HCT116 (cell line): ENCODE measurements around the gene PCNX1. TPM values are rescaled to one million over a fixed set of nuclear protein-coding genes. Genes with fewer than 3 reads are reported as not detected.

Experiments
- ATAC-seq: fragments of 200-7000 bp; cut with Tn5 transposase; 2 replicates; pipeline ENCODE4 v1.9.1; 2020; ENCODE audit warnings: mild to moderate bottlenecking, moderate library complexity
- BruUV-seq: library from RNA; stranded (reverse); fragments of 400-500 nt; replicated peaks from 2 replicates; lab custom pipeline; 2021; lab: Mats Ljungman, UMichigan
- CTCF ChIA-PET: fragments of 300-600 bp; sonication (Branson Sonifier 250); formaldehyde crosslinking; loops from one replicate; lab custom pipeline; 2021; ENCODE audit warnings: antibody characterized with exemption; lab: Charles Lee
- POLR2A ChIA-PET: fragments of 300-600, 350-600 bp; sonication (Branson Sonifier 250); formaldehyde crosslinking; loops from one replicate; lab custom pipeline; 2021; ENCODE audit warnings: antibody characterized with exemption; lab: Charles Lee
- RAD21 ChIA-PET, 2 experiments: fragments of 300-600 bp; sonication (Branson Sonifier 250); formaldehyde crosslinking; loops; one replicate each; lab custom pipeline; 2023; ENCODE audit warnings: low total read pairs in 2 of 2; ENCODE audit not compliant: uncharacterized antibody in 2 of 2, unreplicated experiment in 2 of 2, low non-redundant PET in 1 of 2; lab: Charles Lee
- DNase-seq: peaks from one replicate; pipeline ENCODE4 v3.0.0-alpha.2; 2010; ENCODE audit warnings: low read depth, low spot score
- H2AFZ ChIP-seq: fragments of 200-600 bp; shearing (Covaris generic), sonication (generic); 2 replicates; pipeline ENCODE4 v1.6.1; 2017; ENCODE audit warnings: low read depth, mixed run types, mixed read lengths, antibody characterized with exemption, low read length; ENCODE audit not compliant: poor library complexity, severe bottlenecking
- H3K27ac ChIP-seq: 2 replicates; pipeline ENCODE4 v1.5.1; 2012; ENCODE audit warnings: low read depth, low read length
- H3K27me3 ChIP-seq: fragments of 200-600 bp; sonication (generic); 2 replicates; pipeline ENCODE4 v1.6.1; 2016; ENCODE audit warnings: mixed run types, low read length, mixed read lengths; ENCODE audit not compliant: insufficient read depth
- H3K36me3 ChIP-seq, 2 experiments: fragments of 200-500 bp in 1 of 2; fragments of 200-600 bp in 1 of 2; sonication (Bioruptor generic) in 1 of 2; sonication (generic) in 1 of 2; 2 replicates each; pipeline versions ENCODE4 v1.5.1 to v1.6.1; 2014 to 2016; ENCODE audit warnings: low read length in 2 of 2, inconsistent platforms in 1 of 2, mixed read lengths in 1 of 2, mixed run types in 1 of 2; ENCODE audit not compliant: insufficient read depth in 2 of 2, control insufficient read depth in 1 of 2
- H3K4me1 ChIP-seq, 2 experiments: fragments of 200-600 bp in 1 of 2; sonication (generic) in 1 of 2; 2 replicates each; pipeline versions ENCODE4 v1.5.1 to v1.6.1; 2012 to 2017; ENCODE audit warnings: low read length in 2 of 2, inconsistent platforms in 1 of 2, mild to moderate bottlenecking in 1 of 2, mixed read lengths in 1 of 2, mixed run types in 1 of 2, moderate library complexity in 1 of 2; ENCODE audit not compliant: insufficient read depth in 2 of 2, control insufficient read depth in 1 of 2
- H3K4me2 ChIP-seq: fragments of 200-600 bp; sonication (generic); 2 replicates; pipeline ENCODE4 v1.6.1; 2017; ENCODE audit warnings: mixed run types, low read length, mixed read lengths
- H3K4me3 ChIP-seq, 2 experiments: fragments of 200-600 bp in 1 of 2; sonication (generic) in 1 of 2; replicated peaks in 1 of 2; 2 replicates each; pipeline ENCODE4 v1.5.1; 2011 to 2016; ENCODE audit warnings: low read length in 2 of 2, control low read depth in 1 of 2, low read depth in 1 of 2, mild to moderate bottlenecking in 1 of 2, mixed read lengths in 1 of 2, mixed run types in 1 of 2
- H3K79me2 ChIP-seq: fragments of 200-600 bp; sonication (generic); 2 replicates; pipeline ENCODE4 v1.6.1; 2017; ENCODE audit warnings: mild to moderate bottlenecking, mixed run types, low read length, moderate library complexity, mixed read lengths; ENCODE audit not compliant: insufficient read depth
- H3K9ac ChIP-seq: fragments of 200-600 bp; sonication (generic); 2 replicates; pipeline ENCODE4 v1.6.1; 2016; ENCODE audit warnings: low read length, mixed read lengths
- H3K9me2 ChIP-seq: fragments of 200-600 bp; sonication (generic), shearing (Covaris generic); 2 replicates; pipeline ENCODE4 v1.6.1; 2017; ENCODE audit warnings: mixed run types, mild to moderate bottlenecking, moderate library complexity; ENCODE audit not compliant: insufficient read depth
- H3K9me3 ChIP-seq, 2 experiments: fragments of 200-500 bp in 1 of 2; fragments of 200-600 bp in 1 of 2; sonication (Bioruptor generic) in 1 of 2; sonication (generic) in 1 of 2; 2 replicates each; pipeline ENCODE4 v1.6.1; 2014 to 2017; ENCODE audit warnings: low read length in 2 of 2, mixed read lengths in 2 of 2, inconsistent platforms in 1 of 2, low read depth in 1 of 2, mild to moderate bottlenecking in 1 of 2, mixed run types in 1 of 2, moderate library complexity in 1 of 2; ENCODE audit not compliant: control insufficient read depth in 1 of 2, insufficient read depth in 1 of 2
- H4K20me1 ChIP-seq: fragments of 200-600 bp; sonication (generic), shearing (Covaris generic); 2 replicates; pipeline ENCODE4 v1.6.1; 2017; ENCODE audit warnings: mixed run types, mild to moderate bottlenecking, moderate library complexity; ENCODE audit not compliant: insufficient read depth
- ATF3 ChIP-seq: IDR thresholded peaks from 2 replicates; pipeline ENCODE4 v1.6.1; 2012
- EGR1 ChIP-seq: IDR thresholded peaks from 2 replicates; pipeline ENCODE4 v1.6.1; 2012; ENCODE audit warnings: low read depth
- ELF1 ChIP-seq: IDR thresholded peaks from 2 replicates; pipeline ENCODE4 v1.6.1; 2012; ENCODE audit warnings: low read depth, borderline replicate concordance
- EZH2phosphoT487 ChIP-seq: fragments of 200-600 bp; IDR thresholded peaks from 2 replicates; pipeline ENCODE4 v1.6.1; 2018; ENCODE audit warnings: antibody characterized with exemption, borderline replicate concordance
- JUND ChIP-seq: IDR thresholded peaks from 2 replicates; pipeline ENCODE4 v1.6.1; 2012
- MAX ChIP-seq: IDR thresholded peaks from 2 replicates; pipeline ENCODE4 v1.6.1; 2012
- POLR2AphosphoS5 ChIP-seq: IDR thresholded peaks from 2 replicates; pipeline ENCODE4 v1.6.1; 2011; ENCODE audit warnings: mild to moderate bottlenecking, low read depth, low read length, moderate library complexity
- RAD21 ChIP-seq: IDR thresholded peaks from 2 replicates; pipeline ENCODE4 v1.6.1; 2012; ENCODE audit warnings: low read depth, mild to moderate bottlenecking
- SP1 ChIP-seq: IDR thresholded peaks from 2 replicates; pipeline ENCODE4 v1.6.1; 2012; ENCODE audit warnings: low read depth
- SRF ChIP-seq: IDR thresholded peaks from 2 replicates; pipeline ENCODE4 v1.6.1; 2012; ENCODE audit warnings: low read depth
- TCF7L2 ChIP-seq: IDR thresholded peaks from 2 replicates; pipeline ENCODE4 v1.7.0; 2011; ENCODE audit warnings: borderline replicate concordance, inconsistent platforms; ENCODE audit not compliant: insufficient read depth, insufficient read length; ENCODE audit errors: extremely low read depth
- YY1 ChIP-seq: IDR thresholded peaks from 2 replicates; pipeline ENCODE4 v1.6.1; 2011; ENCODE audit warnings: low read length, low read depth, moderate library complexity, mild to moderate bottlenecking; ENCODE audit not compliant: insufficient replicate concordance; ENCODE audit errors: extremely low read depth
- ZBTB33 ChIP-seq: IDR thresholded peaks from 2 replicates; pipeline ENCODE4 v1.6.1; 2011; ENCODE audit warnings: mild to moderate bottlenecking, low read length, moderate library complexity; ENCODE audit not compliant: insufficient replicate concordance; ENCODE audit errors: extremely low read depth
- ZFX ChIP-seq: fragments of 450-650 bp; IDR thresholded peaks from 2 replicates; pipeline ENCODE4 v1.6.1; 2017
- intact Hi-C: fragments of 100-400 bp; cut with micrococcal nuclease; formaldehyde crosslinking; loops from 2 replicates; pipeline ENCODE4 v1.10.0; 2022
- total RNA-seq: library from RNA; stranded (reverse); gene quantifications from one replicate; pipeline ENCODE4 v1.2.1, GENCODE V29; 2021; ENCODE audit not compliant: unreplicated experiment

Gene PCNX1
- total RNA-seq, 1 experiment from 2014 or later, result 52.2 TPM

- Histone ChIP-seq H3K36me3 (no peaks in the 10 kb centered on the region), H3K4me2 (no peak overlapping the region), H3K79me2 (no peaks in the 10 kb centered on the region), H3K4me1 (peaks cover 0 to 12% of the 10 kb centered on the region in 2 experiments; a peak in 2 of 4 replicates), H3K9me2 (no peaks in the 10 kb centered on the region), H2AFZ (no peak overlapping the region), H3K27ac (no peak overlapping the region), H3K4me3 (no peak overlapping the region), H3K9ac (no peak overlapping the region), H4K20me1 (no peaks in the 10 kb centered on the region), H3K9me3 (no peaks in the 10 kb centered on the region), H3K27me3 (no peaks in the 10 kb centered on the region)
- TF ChIP-seq ZBTB33 (no peak), POLR2AphosphoS5 (no peak), ATF3 (no peak), EZH2phosphoT487 (no peak)
- CTCF ChIA-PET, result no interaction called here
- POLR2A ChIA-PET, result no interaction called here
- BruUV-seq, result no TSS peak
- intact Hi-C loops, result no loop called here
- ATAC-seq (no peak), DNase-seq (no peak)
- RAD21 ChIA-PET, result no interaction called here
These were observed 214.5 kb downstream of the PCNX1 start for GRCh38 chr14:71121711-71122110.

- peaks cover 0 to 6% of the 10 kb centered on the region in 2 experiments; a peak in 2 of 4 replicates for H3K4me1 ChIP-seq
- no peaks in the 10 kb centered on the region for H3K9me3 ChIP-seq
- no peak overlapping the region for H3K27ac ChIP-seq
- intact Hi-C loops, result no loop called here
- no peaks in the 10 kb centered on the region for H3K79me2 ChIP-seq
- TF ChIP-seq MAX (no peak), RAD21 (no peak), ZBTB33 (no peak), JUND (no peak), EZH2phosphoT487 (no peak), SP1 (no peak), SRF (no peak), EGR1 (no peak), YY1 (no peak), ELF1 (no peak), ZFX (no peak), TCF7L2 (no peak), ATF3 (no peak)
- TF ChIP-seq, all 23 proteins: peak for 0
- POLR2A ChIA-PET, result no interaction called here
- BruUV-seq, result no TSS peak
- Histone ChIP-seq H3K4me3 (no peak overlapping the region), H3K27me3 (no peaks in the 10 kb centered on the region), H3K36me3 (no peaks in the 10 kb centered on the region), H4K20me1 (no peaks in the 10 kb centered on the region), H2AFZ (no peak overlapping the region), H3K9me2 (no peaks in the 10 kb centered on the region), H3K9ac (no peak overlapping the region), H3K4me2 (no peak overlapping the region)
- RAD21 ChIA-PET, result interaction anchor here in 1 of 2 experiments (0.6 kb wide), 1 partner anchor 187 kb away, joined by 3 read pairs; no protein-coding TSS in a partner anchor
- DNase-seq (no peak), ATAC-seq (no peak)
- CTCF ChIA-PET, result no interaction called here
These were observed 215.8 kb downstream of the PCNX1 start for GRCh38 chr14:71122866-71123565.
